ENCODE results near the gene FLAD1. TPM values are rescaled to one million over a fixed set of nuclear protein-coding genes. Genes with fewer than 3 reads are reported as not detected.

The FLAD1 gene
- total RNA-seq, 1 donor from 2014 or later: 51.5 TPM

DNA sequence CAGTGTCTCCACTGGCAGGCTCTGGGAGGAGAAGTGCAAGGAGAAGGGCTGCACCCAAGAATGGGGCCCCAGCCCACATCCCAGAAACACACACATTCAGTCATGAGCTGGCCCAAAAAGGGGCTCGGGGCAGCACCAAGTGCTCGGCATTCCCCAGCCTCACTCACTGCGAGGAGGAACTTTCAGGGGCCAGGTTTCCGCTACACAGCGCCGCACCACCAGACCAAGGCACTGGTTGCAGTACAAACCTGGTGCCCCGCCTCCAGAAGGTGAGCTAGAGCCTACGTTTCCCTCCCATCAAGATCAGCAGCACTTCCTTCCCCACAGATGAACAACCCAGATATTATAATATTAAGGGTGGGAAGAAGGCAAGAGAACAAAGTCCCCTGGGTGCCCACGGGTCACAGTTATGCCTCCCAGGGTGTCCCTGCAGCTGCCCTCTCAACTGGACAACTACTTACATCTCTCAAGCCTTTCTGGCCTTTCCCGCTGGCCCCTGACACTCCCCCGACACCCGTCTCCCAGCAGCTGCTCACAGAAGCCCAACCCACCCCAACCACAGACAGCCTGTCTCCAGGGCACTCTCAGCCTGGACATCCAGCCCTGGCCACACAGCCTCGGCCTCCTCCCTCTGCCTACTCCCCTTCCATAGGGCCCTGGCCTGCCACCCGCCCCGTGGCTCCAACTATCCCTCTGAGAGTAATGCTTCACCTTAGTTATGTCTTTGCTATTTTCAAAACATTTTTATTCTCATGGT, 31.1 kb upstream of the FLAD1 start:
- H3K27me3 Mint-ChIP-seq (ENCODE audit: low read depth, unreplicated experiment): no peaks in the 10 kb centered on the region
- peaks cover 30% of the 10 kb centered on the region for H3K4me1 Mint-ChIP-seq (ENCODE audit: low read depth, unreplicated experiment)
- H3K27ac Mint-ChIP-seq (ENCODE audit: unreplicated experiment): no peak overlapping the region
- Histone ChIP-seq H3K4me2 (ENCODE audit: low read length) (no peak overlapping the region), H3K27ac (ENCODE audit: low read depth, low read length) (no peak overlapping the region), H3K4me1 (ENCODE audit: insufficient read depth, low read length) (peaks cover 25% of the 10 kb centered on the region), H4K20me1 (ENCODE audit: insufficient read depth, low read length) (peaks cover 44% of the 10 kb centered on the region), H3K4me3 (ENCODE audit: insufficient read depth, low read depth, low read length) (no peak overlapping the region), H3K9me3 (ENCODE audit: insufficient read depth, low read depth, low read length) (no peaks in the 10 kb centered on the region), H3K79me2 (ENCODE audit: insufficient read depth, low read length) (peaks cover 22% of the 10 kb centered on the region), H3K9ac (ENCODE audit: low read length) (no peak overlapping the region), H2AFZ (ENCODE audit: low read depth, low read length) (no peak overlapping the region), H3K36me3 (ENCODE audit: insufficient read depth, low read length) (peaks cover 4% of the 10 kb centered on the region), H3K27me3 (ENCODE audit: insufficient read depth, low read length) (no peaks in the 10 kb centered on the region)
- DNase-seq (ENCODE audit: low read depth) (no peak), FAIRE-seq (no peak)
- no peaks in the 10 kb centered on the region for H3K9me3 Mint-ChIP-seq (ENCODE audit: unreplicated experiment)
- peaks cover 15% of the 10 kb centered on the region for H3K36me3 Mint-ChIP-seq (ENCODE audit: low read depth, unreplicated experiment)
- TF ChIP-seq CTCF (IDR thresholded peaks at IDR 0.05; ENCODE audit: insufficient read depth, low read depth, low read length) (no peak), EZH2 (IDR thresholded peaks at IDR 0.05; ENCODE audit: insufficient read depth, low read length) (no peak)
- no peak overlapping the region for H3K4me3 Mint-ChIP-seq (ENCODE audit: unreplicated experiment)

GRCh38 chr1:154952664-154953063, 30.5 kb upstream of the FLAD1 start:
- no peak overlapping the region for H3K4me2 ChIP-seq (ENCODE audit: low read length)
- Mint-ChIP-seq H3K27me3 (ENCODE audit: low read depth, unreplicated experiment) (no peaks in the 10 kb centered on the region), H3K36me3 (ENCODE audit: low read depth, unreplicated experiment) (peaks cover 14% of the 10 kb centered on the region), H3K27ac (ENCODE audit: unreplicated experiment) (no peak overlapping the region), H3K9me3 (ENCODE audit: unreplicated experiment) (no peaks in the 10 kb centered on the region), H3K4me3 (ENCODE audit: unreplicated experiment) (peak overlapping the region; percentile 22), H3K4me1 (ENCODE audit: low read depth, unreplicated experiment) (peaks cover 30% of the 10 kb centered on the region)
- H3K4me3 ChIP-seq (ENCODE audit: insufficient read depth, low read depth, low read length): no peak overlapping the region
- FAIRE-seq (no peak), DNase-seq (ENCODE audit: low read depth) (no peak)
- no peaks in the 10 kb centered on the region for H3K27me3 ChIP-seq (ENCODE audit: insufficient read depth, low read length)
- H2AFZ ChIP-seq (ENCODE audit: low read depth, low read length): no peak overlapping the region
- H3K9me3 ChIP-seq (ENCODE audit: insufficient read depth, low read depth, low read length): no peaks in the 10 kb centered on the region
- H3K36me3 ChIP-seq (ENCODE audit: insufficient read depth, low read length): peaks cover 4% of the 10 kb centered on the region
- no peak overlapping the region for H3K27ac ChIP-seq (ENCODE audit: low read depth, low read length)
- H3K4me1 ChIP-seq (ENCODE audit: insufficient read depth, low read length): peaks cover 26% of the 10 kb centered on the region
- no peak overlapping the region for H3K9ac ChIP-seq (ENCODE audit: low read length)
- H3K79me2 ChIP-seq (ENCODE audit: insufficient read depth, low read length): peaks cover 22% of the 10 kb centered on the region
- H4K20me1 ChIP-seq (ENCODE audit: insufficient read depth, low read length): peaks cover 44% of the 10 kb centered on the region
- TF ChIP-seq EZH2 (IDR thresholded peaks at IDR 0.05; ENCODE audit: insufficient read depth, low read length): no peak
- TF ChIP-seq CTCF (IDR thresholded peaks at IDR 0.05; ENCODE audit: insufficient read depth, low read depth, low read length): no peak

- Histone ChIP-seq H3K4me1 (ENCODE audit: insufficient read depth, low read length) (peaks cover 26% of the 10 kb centered on the region), H3K36me3 (ENCODE audit: insufficient read depth, low read length) (peaks cover 4% of the 10 kb centered on the region), H2AFZ (ENCODE audit: low read depth, low read length) (no peak overlapping the region), H3K79me2 (ENCODE audit: insufficient read depth, low read length) (peaks cover 22% of the 10 kb centered on the region), H4K20me1 (ENCODE audit: insufficient read depth, low read length) (peaks cover 42% of the 10 kb centered on the region), H3K9me3 (ENCODE audit: insufficient read depth, low read depth, low read length) (no peaks in the 10 kb centered on the region), H3K4me3 (ENCODE audit: insufficient read depth, low read depth, low read length) (no peak overlapping the region), H3K9ac (ENCODE audit: low read length) (no peak overlapping the region), H3K27ac (ENCODE audit: low read depth, low read length) (no peak overlapping the region), H3K4me2 (ENCODE audit: low read length) (no peak overlapping the region), H3K27me3 (ENCODE audit: insufficient read depth, low read length) (no peaks in the 10 kb centered on the region)
- TF ChIP-seq EZH2 (IDR thresholded peaks at IDR 0.05; ENCODE audit: insufficient read depth, low read length) (no peak), CTCF (IDR thresholded peaks at IDR 0.05; ENCODE audit: insufficient read depth, low read depth, low read length) (no peak)
- Mint-ChIP-seq H3K4me3 (ENCODE audit: unreplicated experiment) (peak overlapping the region; percentile 45), H3K27me3 (ENCODE audit: low read depth, unreplicated experiment) (no peaks in the 10 kb centered on the region), H3K27ac (ENCODE audit: unreplicated experiment) (no peak overlapping the region), H3K4me1 (ENCODE audit: low read depth, unreplicated experiment) (peaks cover 30% of the 10 kb centered on the region), H3K9me3 (ENCODE audit: unreplicated experiment) (no peaks in the 10 kb centered on the region), H3K36me3 (ENCODE audit: low read depth, unreplicated experiment) (peaks cover 16% of the 10 kb centered on the region)
- DNase-seq (ENCODE audit: low read depth): no peak
- no peak for FAIRE-seq
Measured at GRCh38 chr1:154953611-154954038, 29.5 kb upstream of the FLAD1 start.
